Effector memory CD8-positive, alpha-beta T cell (primary cell): ENCODE results near the gene LDLRAD4.
"Not testable (repeated sequence)": the region's sequence is repeated elsewhere in the genome, so short reads cannot be mapped to it uniquely, and the experiment has no call there.

Experiments
- ATAC-seq: fragments of 150-1000 bp; cut with Tn5 transposase; replicated peaks from 2 replicates; pipeline ENCODE4 v1.10.0; 2021; ENCODE audit warnings: mild to moderate bottlenecking, moderate library complexity
- DNase-seq, 3 experiments: peaks; one replicate each; pipeline ENCODE4 v3.0.0; 2021
- H3K27ac Mint-ChIP-seq, 2 donors: one replicate each; pipeline ENCODE4 v1.8.0; 2022; ENCODE audit warnings: mild to moderate bottlenecking in 2 of 2, mixed read lengths in 2 of 2, moderate library complexity in 2 of 2
- H3K27me3 Mint-ChIP-seq, 2 donors: one replicate each; pipeline ENCODE4 v1.8.0; 2022; ENCODE audit warnings: mixed read lengths in 2 of 2
- H3K36me3 Mint-ChIP-seq: one replicate; pipeline ENCODE4 v1.8.0; 2022; ENCODE audit warnings: mild to moderate bottlenecking, moderate library complexity, mixed read lengths; ENCODE audit not compliant: insufficient read depth
- H3K4me1 Mint-ChIP-seq, 2 donors: one replicate each; pipeline ENCODE4 v1.8.0; 2022; ENCODE audit warnings: low read depth in 2 of 2, mixed read lengths in 2 of 2
- H3K4me3 Mint-ChIP-seq, 2 donors: one replicate each; pipeline ENCODE4 v1.8.0; 2022; ENCODE audit warnings: mild to moderate bottlenecking in 2 of 2, mixed read lengths in 2 of 2, moderate library complexity in 2 of 2
- H3K9me3 Mint-ChIP-seq, 2 donors: one replicate each; pipeline ENCODE4 v1.8.0; 2022; ENCODE audit warnings: mixed read lengths in 2 of 2

Gene LDLRAD4

GRCh38 chr18:13471971-13472628, 253.5 kb downstream of the LDLRAD4 start:
- Mint-ChIP-seq H3K27me3 (no peaks in the 10 kb centered on the region), H3K27ac (no peak overlapping the region), H3K4me1 (peaks cover 15 to 25% of the 10 kb centered on the region in 2 donors), H3K4me3 (no peak overlapping the region), H3K36me3 (peaks cover 6% of the 10 kb centered on the region), H3K9me3 (no peaks in the 10 kb centered on the region)
- ATAC-seq: no peak
- no peak for DNase-seq

DNA sequence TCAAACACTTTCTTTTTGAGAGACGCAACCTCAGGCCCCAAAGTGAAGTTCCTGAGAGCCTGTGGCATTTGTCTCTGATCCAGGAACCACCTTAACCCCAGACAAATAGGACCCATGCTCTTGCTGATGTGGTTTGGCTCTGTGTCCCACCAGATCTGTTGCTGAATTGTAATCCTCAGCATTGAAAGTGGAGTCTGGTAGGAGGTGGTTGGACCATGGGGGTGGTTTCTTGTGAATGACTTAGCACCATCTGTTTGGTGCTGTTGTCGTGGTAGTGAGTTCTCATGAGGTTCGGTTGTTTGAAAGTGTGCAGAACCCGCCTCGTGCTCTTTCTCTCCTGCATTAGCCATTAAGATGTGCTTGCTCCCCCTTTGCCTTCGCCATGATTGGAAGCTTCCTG, 255.2 kb downstream of the LDLRAD4 start:
- H3K27ac Mint-ChIP-seq: no peak overlapping the region
- H3K4me1 Mint-ChIP-seq: peaks cover 13 to 21% of the 10 kb centered on the region in 2 donors
- H3K27me3 Mint-ChIP-seq: no peaks in the 10 kb centered on the region
- peaks cover 6% of the 10 kb centered on the region for H3K36me3 Mint-ChIP-seq
- no peak for DNase-seq
- H3K4me3 Mint-ChIP-seq: no peak overlapping the region
- no peaks in the 10 kb centered on the region for H3K9me3 Mint-ChIP-seq
- ATAC-seq: no peak

- Mint-ChIP-seq H3K27ac (no peak overlapping the region), H3K4me1 (peaks cover 12 to 19% of the 10 kb centered on the region in 2 donors), H3K4me3 (no peak overlapping the region), H3K27me3 (no peaks in the 10 kb centered on the region), H3K9me3 (no peaks in the 10 kb centered on the region), H3K36me3 (peaks cover 6% of the 10 kb centered on the region)
- no peak for DNase-seq
- ATAC-seq: no peak
Measured at GRCh38 chr18:13474336-13474735, 255.8 kb downstream of the LDLRAD4 start.

GRCh38 chr18:13474907-13475545, 256.5 kb downstream of the LDLRAD4 start:
- H3K9me3 Mint-ChIP-seq: no peaks in the 10 kb centered on the region
- ATAC-seq: no peak
- H3K4me1 Mint-ChIP-seq: peaks cover 9 to 15% of the 10 kb centered on the region in 2 donors
- DNase-seq: no peak
- peaks cover 6% of the 10 kb centered on the region for H3K36me3 Mint-ChIP-seq
- H3K27me3 Mint-ChIP-seq: no peaks in the 10 kb centered on the region
- peak overlapping the region; percentile 2 to 26 for H3K27ac Mint-ChIP-seq
- H3K4me3 Mint-ChIP-seq: no peak overlapping the region

- not testable (repeated sequence) for H3K36me3 Mint-ChIP-seq, H3K27me3 Mint-ChIP-seq, H3K9me3 Mint-ChIP-seq, ATAC-seq, DNase-seq, H3K4me3 Mint-ChIP-seq
- peak overlapping the region in 1 of 2 donors; percentile 2 for H3K27ac Mint-ChIP-seq
- peaks cover 13 to 16% of the 10 kb centered on the region in 2 donors for H3K4me1 Mint-ChIP-seq
Measured at GRCh38 chr18:13476312-13476711, 257.8 kb downstream of the LDLRAD4 start.

DNA sequence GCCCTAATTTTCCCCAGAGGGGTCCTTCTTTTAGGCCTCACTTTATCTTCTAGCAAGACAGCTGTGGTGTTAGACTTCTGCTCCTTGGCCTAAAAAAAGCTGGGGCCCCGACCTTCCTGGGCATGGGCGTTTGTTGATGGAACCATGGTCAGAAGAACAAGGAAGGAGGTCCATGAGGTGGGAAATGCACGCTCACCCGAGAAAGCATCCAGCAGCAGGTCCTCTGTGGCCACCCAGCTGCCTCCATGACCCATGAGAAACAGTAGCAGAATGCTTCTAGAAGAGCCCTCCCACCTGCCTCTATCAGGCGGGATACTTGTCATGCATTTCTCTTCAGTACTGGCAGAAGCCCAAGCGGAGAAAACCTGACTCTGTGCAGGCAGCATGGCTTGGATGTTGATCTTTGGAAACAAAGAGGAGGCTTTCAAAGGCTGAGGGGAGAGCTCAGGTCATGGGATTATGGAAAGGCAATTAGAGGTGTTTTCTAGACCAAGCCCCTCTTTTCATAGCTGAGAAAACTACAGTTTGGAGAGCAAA, 258.7 kb downstream of the LDLRAD4 start:
- ATAC-seq (no peak), DNase-seq (no peak)
- peaks cover 16 to 18% of the 10 kb centered on the region in 2 donors for H3K4me1 Mint-ChIP-seq
- peak overlapping the region in 1 of 2 donors; percentile 15 for H3K27ac Mint-ChIP-seq
- H3K27me3 Mint-ChIP-seq: no peaks in the 10 kb centered on the region
- H3K4me3 Mint-ChIP-seq: no peak overlapping the region
- H3K36me3 Mint-ChIP-seq: peaks cover 6% of the 10 kb centered on the region
- no peaks in the 10 kb centered on the region for H3K9me3 Mint-ChIP-seq

GRCh38 chr18:13480571-13481255, 262.2 kb downstream of the LDLRAD4 start:
- Mint-ChIP-seq H3K4me1 (peaks cover 17 to 19% of the 10 kb centered on the region in 2 donors), H3K27me3 (no peaks in the 10 kb centered on the region), H3K9me3 (no peaks in the 10 kb centered on the region), H3K4me3 (no peak overlapping the region), H3K36me3 (peaks cover 3% of the 10 kb centered on the region), H3K27ac (peak overlapping the region; percentile 19 to 84)
- DNase-seq (no peak), ATAC-seq (no peak)

GRCh38 chr18:13481331-13481730, 262.8 kb downstream of the LDLRAD4 start:
- peaks cover 3% of the 10 kb centered on the region for H3K36me3 Mint-ChIP-seq
- no peaks in the 10 kb centered on the region for H3K9me3 Mint-ChIP-seq
- ATAC-seq (no peak), DNase-seq (no peak)
- H3K27me3 Mint-ChIP-seq: no peaks in the 10 kb centered on the region
- H3K4me1 Mint-ChIP-seq: peaks cover 16 to 17% of the 10 kb centered on the region in 2 donors
- peak overlapping the region; percentile 29 to 84 for H3K27ac Mint-ChIP-seq
- no peak overlapping the region for H3K4me3 Mint-ChIP-seq

- peak overlapping the region; percentile 29 to 84 for H3K27ac Mint-ChIP-seq
- DNase-seq (no peak), ATAC-seq (no peak)
- H3K4me3 Mint-ChIP-seq: no peak overlapping the region
- no peaks in the 10 kb centered on the region for H3K27me3 Mint-ChIP-seq
- H3K9me3 Mint-ChIP-seq: no peaks in the 10 kb centered on the region
- peaks cover 19 to 20% of the 10 kb centered on the region in 2 donors for H3K4me1 Mint-ChIP-seq
- peaks cover 3% of the 10 kb centered on the region for H3K36me3 Mint-ChIP-seq
Measured at GRCh38 chr18:13481820-13482617, 263.5 kb downstream of the LDLRAD4 start.

GRCh38 chr18:13482618-13482945, 264.0 kb downstream of the LDLRAD4 start:
- Mint-ChIP-seq H3K4me3 (no peak overlapping the region), H3K4me1 (peaks cover 22 to 25% of the 10 kb centered on the region in 2 donors), H3K27me3 (no peaks in the 10 kb centered on the region), H3K9me3 (no peaks in the 10 kb centered on the region), H3K36me3 (peaks cover 3% of the 10 kb centered on the region), H3K27ac (peak overlapping the region; percentile 29 to 84)
- ATAC-seq: no peak
- DNase-seq: no peak

DNA sequence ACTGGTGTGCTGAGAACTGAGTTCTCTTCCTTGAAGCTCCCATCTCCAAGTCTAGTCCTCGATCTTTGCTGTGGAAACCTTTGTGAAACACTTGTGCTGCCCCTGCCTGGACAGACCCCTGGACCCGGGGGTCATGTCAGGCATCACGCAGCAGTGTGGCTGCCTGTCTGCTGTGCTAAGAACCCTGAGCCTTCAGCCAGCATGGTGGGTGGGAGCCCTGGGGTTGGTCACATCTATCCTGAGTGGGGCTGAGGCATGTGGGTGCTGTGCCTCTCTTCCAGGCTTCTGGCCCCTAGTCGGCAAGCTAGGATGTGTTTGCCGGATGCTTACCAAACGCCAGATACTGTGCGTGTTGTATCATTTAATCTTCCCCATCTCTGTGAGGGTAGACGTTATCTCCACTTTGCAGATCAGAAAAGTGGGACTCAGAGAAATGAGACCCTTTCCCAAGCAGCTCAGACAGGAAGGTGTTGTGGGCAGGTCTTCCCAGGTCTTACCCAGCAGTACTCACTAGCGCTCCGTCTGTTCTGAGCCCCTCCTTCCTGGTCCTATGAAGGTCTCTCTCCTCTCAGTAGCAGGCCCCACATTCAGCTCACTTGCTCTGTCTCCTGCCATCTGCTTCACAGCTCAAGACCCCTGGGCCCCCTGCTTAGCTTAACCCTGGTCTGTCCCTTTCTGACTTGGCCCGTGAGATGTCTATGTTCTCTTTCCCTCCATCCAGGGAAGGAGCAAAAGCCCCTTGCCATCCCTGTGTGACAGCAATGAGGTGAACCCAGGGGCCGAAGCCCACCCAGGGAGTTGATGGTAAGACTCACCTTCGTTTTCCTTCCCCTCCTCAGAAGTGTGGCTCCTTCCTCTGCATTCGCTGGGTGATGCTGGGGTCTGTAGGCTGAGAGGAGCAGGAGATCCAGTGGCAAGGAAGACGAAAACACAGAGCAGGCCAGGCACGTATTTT, 265.0 kb downstream of the LDLRAD4 start:
- H3K4me1 Mint-ChIP-seq: peaks cover 27 to 28% of the 10 kb centered on the region in 2 donors
- ATAC-seq (no peak), DNase-seq (no peak)
- no peaks in the 10 kb centered on the region for H3K27me3 Mint-ChIP-seq
- H3K36me3 Mint-ChIP-seq: peaks cover 3% of the 10 kb centered on the region
- H3K4me3 Mint-ChIP-seq: no peak overlapping the region
- peak overlapping the region; percentile 29 to 84 for H3K27ac Mint-ChIP-seq
- no peaks in the 10 kb centered on the region for H3K9me3 Mint-ChIP-seq

- Mint-ChIP-seq H3K9me3 (no peaks in the 10 kb centered on the region), H3K36me3 (peaks cover 3% of the 10 kb centered on the region), H3K27ac (peak overlapping the region in 1 of 2 donors; percentile 29), H3K27me3 (no peaks in the 10 kb centered on the region), H3K4me1 (peaks cover 25 to 28% of the 10 kb centered on the region in 2 donors), H3K4me3 (no peak overlapping the region)
- ATAC-seq (no peak), DNase-seq (no peak)
Measured at GRCh38 chr18:13485182-13485581, 266.6 kb downstream of the LDLRAD4 start.
